HG03469 (cell line): ENCODE results near the gene SERPINB7.
"Not testable (repeated sequence)": the region's sequence is repeated elsewhere in the genome, so short reads cannot be mapped to it uniquely, and the experiment has no call there.

Experiments
- ATAC-seq: cut with Tn5 transposase; IDR thresholded peaks from one replicate; pipeline ENCODE4 v1.9.1; 2021; ENCODE audit warnings: mild to moderate bottlenecking, moderate library complexity, moderate number of reproducible peaks; ENCODE audit not compliant: unreplicated experiment

Gene SERPINB7, protein sequence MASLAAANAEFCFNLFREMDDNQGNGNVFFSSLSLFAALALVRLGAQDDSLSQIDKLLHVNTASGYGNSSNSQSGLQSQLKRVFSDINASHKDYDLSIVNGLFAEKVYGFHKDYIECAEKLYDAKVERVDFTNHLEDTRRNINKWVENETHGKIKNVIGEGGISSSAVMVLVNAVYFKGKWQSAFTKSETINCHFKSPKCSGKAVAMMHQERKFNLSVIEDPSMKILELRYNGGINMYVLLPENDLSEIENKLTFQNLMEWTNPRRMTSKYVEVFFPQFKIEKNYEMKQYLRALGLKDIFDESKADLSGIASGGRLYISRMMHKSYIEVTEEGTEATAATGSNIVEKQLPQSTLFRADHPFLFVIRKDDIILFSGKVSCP

DNA sequence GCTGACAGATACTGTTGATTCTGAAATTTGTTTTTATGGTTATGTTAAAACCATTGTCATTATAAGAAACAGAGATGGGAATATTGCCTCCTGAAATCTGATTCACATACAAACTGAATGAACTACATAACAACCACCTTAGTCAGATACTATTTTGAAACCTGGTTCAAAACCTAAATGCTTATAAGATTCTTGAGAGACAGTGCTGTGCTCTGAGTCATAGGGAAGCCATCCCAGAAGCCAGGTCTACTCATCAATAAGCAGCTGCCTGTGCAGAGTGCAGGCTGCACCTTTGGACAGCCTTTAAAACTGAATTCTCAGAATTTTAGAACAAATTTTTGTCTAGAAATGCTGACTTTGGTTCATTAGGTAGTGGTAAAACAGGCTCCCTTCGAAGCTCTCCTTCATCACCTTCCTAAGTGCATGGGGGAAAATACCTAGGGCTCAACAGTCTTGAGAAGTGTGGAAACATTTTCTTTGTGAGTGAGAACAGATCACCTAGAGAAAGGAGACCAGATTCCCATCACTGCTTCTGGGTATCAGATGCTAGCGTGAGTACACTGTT is at the start of gene SERPINB7:
TSS of gene SERPINB7 (plus strand) at position 253 of the 565 bp plus-strand sequence. CDS start 6,955 bp downstream, outside the sequence.
- ATAC-seq = no peak

DNA sequence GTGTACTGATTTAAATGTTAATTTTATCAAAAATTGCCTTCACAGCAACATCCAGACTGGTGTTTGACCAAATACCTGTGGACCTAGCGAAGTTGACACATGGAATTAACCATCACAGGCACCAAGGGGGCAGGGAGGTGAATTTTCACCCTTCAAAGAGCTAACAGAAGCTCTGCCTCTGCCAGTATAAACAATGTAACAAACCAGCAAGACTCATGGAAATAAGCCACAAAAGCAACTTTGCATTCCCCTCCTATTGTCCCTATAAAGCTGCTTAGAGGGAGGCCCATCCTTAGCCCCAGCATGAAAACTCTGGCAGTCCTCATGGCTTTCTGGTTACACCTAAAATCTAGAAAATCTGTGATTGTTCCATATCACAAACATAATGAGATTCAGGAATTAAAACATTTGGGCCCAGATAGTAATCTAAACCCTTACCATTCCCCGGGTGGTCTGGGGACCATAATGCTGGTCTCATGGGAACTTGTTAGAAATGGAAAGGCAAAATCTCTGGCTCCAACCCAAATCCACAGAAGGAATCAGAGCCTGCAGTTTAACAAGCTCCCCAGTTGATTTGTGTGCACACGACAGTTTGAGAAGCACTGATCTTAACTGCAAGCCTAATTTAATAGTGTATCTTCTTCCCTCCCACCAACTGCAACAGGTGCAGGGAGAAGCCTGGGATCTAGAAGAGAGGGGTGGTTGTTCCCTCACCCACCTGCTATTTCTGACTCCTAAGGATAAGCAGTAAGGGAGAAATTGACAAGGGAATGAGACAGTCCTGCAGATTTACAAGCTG is 49.3 kb upstream of the SERPINB7 start:
- ATAC-seq = no peak

DNA sequence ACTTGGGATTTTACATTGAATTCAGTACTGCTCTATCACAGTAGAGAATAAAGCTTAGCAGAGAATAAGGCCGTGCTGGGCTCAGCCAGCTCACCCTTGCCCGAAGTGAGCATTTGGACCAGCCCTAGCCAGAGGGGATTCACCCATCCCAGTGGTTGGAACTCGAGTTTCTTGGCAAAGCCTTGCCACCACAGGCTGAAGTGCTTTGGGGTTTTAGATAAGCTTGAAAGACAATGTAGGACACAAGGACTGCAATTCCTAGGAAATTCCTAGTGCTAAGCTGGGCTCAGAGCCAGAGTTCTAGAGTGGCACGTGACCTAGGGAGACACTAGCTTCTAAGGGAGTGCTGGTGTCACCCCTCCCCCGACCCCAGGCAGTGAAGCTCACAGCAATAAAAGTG is 44.4 kb upstream of the SERPINB7 start:
- no peak for ATAC-seq

DNA sequence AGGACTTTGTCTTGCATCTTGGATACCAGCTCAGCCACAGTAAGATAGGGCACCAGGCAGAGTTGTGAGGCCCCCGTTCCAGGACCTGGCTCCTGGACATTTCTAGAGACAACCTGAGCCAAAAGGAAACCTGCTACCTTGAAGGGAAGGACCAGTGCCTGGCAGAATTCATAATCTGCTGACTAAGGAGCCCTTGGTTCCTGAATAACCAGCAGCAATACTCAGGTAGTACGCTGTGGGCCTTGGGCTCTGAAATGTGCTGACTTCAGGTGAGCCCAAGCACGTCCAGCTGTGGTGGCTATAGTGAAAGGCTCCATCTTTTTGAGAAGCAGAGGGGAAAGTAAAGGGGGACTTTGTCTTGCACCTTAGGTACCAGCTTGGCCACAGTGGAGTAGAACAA is 44.0 kb upstream of the SERPINB7 start:
- ATAC-seq = no peak

DNA sequence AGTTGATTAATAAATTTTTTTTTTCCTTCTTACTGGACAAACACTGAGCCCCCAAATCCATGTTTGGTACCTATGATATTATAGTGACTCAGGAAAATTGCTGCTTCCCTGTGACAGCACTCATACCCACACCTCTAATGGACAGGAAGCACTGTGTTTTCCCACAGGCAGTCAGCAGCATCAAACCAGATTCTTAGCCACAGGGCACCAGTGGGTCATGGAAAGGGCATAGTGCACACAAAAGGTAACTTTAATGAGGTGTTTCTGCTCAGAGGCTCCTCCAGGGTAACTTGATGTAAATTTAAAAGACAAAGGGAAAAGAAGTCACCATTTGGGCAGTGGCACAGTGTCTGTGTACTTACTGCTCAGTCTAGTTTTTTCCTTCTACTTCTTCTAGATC is 38.3 kb upstream of the SERPINB7 start:
- ATAC-seq = no peak

DNA sequence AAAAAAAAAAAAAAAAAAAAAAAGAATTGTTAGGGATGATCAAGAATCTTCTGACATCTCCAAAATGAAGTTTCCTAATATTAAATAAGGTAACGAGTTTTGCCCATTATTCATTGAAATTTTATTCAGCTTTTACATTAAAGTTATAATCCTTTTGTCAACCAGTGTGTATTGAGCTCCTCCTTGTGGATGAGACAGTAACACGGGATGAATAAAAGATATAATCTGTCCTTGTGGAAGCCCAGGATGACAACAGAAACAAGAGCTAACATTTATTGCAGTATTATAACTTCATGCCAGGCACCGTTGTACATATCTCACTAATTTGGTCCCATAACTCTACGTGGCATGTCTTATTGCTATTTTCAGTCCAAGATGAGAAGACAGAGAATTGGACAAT is 33.4 kb upstream of the SERPINB7 start:
- no peak for ATAC-seq

DNA sequence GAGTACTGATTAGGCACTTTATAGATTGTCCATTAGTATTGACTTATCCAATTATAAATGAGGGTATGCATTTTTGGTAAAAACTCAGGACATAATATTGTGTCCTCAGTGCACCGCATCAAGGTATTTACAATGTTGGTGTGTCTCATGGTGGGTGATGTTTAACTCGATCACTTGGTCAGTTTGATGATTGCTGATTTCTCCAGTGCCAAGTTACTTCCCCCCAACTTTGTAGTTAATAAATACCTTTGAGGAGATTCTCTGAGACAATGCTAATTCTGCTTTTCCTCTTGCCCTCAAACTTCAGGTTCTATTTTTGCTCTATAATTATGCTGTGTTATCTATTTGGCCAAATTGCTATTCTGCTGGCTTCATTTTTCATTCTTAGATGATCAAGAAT is 28.2 kb upstream of the SERPINB7 start:
- ATAC-seq = no peak

DNA sequence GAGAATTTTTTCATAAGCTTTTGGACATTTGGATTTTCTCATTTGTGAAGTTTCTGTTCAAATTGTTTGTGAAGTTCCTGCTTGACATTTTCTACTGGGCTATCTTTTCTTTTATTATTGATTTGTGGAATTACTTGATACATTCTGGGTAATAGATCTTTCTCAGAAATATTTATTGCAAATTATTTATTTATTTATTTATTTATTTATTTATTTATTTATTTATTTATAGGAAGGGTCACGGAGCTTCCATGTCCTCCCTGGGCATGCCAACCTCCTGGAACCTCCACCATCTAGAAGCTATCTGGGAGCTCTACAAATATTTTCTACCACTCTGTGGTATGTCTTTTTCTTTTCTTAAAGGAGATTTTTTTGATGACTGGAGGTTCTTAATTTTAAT is 25.7 kb upstream of the SERPINB7 start:
- no peak for ATAC-seq

DNA sequence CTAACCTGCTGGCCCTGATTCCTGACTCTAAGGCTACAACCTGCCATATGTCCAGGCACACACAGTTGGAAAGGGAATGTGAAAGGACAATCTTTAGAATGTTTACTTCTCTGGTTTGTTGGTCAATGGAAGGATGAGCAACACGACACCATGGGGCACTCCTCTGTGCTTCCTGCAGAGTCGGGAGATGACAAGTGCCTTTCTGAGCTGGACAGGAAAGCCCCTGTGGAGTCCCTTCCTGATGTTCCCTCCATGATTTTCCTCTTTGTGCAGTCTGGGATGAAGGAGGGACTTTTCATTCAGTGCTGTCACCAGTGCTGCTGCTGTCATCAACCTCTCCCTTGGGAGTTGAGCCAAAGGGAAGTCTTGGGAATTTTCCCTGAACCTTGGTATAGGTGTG is 22.6 kb upstream of the SERPINB7 start:
- ATAC-seq = no peak

DNA sequence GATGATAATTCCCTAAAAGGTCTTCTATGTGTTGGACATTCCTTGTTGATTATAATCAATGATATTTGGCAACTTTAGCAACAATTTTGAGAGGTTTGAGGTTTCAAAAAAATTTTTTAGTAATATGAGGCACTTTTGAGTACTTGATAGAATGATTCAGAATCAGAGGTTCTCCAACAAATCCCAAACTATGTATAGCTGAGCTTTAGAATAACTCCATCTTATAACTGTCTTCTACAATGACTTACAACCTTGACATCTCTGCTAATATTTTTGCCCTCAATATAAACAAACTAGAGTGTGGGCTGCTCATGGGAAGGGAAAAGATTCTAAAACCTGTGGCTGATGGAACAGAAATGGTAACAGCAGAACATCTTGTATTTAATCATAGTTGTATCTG is 21.5 kb upstream of the SERPINB7 start:
- ATAC-seq = no peak

DNA sequence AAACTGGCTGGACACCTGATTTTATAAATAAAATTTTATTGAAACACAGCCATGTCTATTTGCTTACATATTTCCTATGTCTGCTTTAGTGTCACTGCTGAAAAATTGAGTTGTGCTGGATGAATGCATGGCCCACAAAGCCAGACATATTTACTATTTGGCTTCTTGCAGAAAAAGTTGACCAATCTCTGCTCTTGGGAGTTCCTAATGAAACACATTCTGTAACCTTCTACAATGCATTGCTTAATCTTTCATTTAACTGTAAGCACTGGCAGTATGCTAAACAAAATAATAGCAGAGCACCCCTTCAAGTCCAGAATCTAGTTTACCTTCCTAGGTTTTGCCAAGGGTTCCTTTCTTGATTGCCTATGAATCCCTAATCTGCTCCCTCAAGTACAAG is 17.7 kb upstream of the SERPINB7 start:
- no peak for ATAC-seq

DNA sequence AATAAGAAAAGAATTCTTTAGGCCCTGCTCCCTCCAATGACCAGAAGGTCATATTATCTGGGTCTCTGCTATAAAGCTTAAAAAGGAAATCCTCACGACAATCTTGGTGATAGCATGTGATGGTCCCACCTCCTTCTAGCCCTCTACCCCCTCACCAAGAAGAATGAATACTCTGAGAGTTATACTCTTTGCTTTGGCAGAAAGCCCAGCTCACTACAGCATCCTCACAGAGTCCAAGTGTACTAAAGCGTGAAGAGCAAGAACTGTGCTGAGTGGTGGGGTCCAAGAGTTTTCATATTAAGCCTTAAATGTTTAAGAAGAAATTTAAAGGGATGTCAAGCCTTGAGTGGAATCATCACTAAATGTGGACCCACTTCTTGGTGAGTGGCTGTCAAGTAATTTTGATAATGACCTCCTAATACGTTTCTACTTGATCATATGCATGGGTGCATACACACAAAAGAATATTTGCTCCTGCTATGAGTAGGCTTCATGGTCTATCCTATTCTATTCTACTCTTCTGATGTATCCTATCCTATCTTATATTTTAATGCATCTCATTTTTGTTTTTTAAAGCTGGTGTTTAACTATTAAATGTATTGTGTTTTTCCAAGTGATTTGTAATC is 16.5 kb upstream of the SERPINB7 start:
- no peak for ATAC-seq

DNA sequence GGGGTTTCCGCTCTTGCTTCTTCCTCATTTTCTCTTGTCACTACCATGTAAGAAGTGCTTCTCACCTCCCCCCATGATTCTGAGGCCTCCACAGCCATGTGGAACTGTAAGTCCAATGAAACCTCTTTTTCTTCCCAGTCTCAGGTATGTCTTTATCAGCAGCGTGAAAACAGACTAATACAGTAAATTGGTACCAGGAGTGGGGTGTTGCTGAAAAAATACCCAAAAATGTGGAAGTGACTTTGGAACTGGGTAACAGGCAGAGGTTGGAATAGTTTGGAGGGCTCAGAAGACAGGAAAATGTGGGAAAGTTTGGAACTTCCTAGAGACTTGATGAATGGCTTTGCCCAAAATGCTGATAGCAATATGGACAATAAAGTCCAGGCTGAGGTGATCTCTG is 15.4 kb upstream of the SERPINB7 start:
- ATAC-seq = not testable (repeated sequence)

DNA sequence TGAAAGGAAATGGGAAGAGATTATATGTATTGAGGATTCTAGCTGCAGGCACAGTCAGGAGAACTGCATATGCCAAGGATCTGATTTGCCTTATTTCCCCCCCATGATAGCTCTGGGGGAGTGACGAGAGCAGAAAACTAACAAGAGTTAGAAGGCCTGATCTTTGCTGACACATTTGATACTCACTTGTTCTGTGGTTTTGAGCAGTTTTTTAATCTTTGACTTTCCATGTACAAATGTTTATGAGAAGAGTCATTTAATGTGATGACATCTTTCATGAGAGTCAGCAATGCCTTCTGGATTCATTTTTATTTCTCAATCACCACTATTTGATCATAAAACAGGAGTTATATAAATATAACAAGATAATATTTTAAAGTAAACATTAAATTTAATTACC is 12.7 kb upstream of the SERPINB7 start:
- ATAC-seq = no peak

DNA sequence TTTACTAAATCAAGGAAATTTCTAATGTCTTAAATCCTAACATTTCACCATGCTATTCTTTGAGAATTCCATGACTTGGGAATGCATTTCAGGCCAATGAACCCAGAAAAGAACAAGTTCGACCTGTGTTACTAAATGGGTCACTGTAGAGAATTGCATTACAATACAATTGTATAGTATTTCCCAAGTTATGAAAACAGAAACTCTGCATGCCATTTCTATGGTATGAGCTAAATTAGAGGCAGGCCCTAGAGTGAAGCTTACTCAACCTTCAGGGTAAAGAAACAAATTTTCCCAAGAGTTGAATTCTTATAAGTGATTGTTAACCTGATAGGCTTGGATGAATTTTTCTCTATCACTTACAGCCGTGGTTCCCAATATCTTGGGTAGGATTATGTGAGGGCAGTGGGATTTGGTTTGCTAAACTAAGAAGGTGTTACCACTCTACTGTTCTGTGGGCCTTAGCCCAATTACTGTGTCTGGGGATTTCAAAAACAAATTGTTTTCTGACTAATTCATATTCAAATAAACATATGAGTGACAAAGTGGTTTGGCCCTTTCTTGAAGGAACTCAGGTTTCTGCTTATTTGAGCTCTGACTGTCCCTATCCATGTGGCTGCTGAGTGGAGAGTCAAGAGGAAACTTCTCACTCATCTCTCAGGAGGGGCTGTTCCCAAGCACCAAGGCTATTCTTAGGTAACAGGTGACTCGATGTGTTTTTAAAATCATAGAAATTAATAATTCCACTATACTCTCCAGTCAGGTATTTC is 11.2 kb upstream of the SERPINB7 start:
- no peak for ATAC-seq

DNA sequence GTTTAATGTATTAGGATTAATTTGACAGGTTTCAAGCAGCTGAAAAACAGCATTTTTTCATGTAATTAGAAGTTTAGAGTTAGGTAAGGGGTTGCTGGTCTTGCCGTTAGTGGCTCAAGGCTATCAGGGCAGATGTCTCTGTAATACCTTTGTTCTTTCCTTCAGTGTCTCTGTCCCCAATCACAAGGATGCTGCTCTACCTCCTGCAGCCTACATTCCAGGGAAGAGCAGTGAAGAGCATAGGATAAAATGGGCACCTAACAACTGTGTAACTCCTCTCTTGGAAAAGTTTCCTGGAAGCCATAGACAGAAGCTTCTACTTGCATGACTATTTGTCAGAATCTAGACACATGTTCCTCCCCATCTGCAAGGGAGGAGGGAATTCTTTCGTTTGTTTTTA is 9.4 kb upstream of the SERPINB7 start:
- no peak for ATAC-seq

DNA sequence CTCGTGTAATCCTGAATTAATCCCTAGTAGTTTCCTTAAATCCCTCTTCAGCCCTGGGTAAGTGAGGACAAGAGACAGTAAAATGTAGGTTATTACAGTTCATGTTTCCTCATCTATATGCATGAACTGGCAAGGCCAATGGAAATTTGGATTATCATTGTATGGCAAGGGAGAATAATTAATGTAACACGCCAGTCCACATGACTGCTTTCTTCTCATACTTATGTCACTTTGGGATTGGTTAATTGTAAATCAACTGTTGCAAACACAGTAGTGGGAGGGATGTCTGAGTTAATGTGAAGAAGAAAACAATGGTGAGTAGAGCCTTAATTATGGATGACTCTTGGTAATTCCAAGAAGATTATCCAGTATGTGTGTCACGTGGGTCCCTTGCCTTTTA is 1.7 kb upstream of the SERPINB7 start:
- no peak for ATAC-seq

DNA sequence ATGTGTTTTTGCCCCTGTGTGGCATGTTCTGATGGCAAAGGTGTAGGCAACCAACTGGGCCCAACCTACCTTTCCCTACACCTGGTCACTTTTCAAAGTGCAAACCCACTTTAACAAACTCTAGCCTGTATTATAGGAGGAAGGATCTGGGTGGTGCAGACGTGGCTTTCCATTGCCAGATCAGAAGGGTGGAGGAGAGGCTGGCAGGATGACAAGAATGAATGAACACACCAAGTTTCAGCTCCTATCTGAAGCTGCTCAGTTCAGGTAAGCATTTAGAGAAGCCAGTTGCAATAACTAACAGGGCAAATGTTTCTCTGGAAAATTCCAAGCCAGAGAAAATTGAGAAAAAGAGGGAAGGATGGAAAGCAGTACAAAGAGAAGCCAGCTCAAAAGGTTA is 707 bp upstream of the SERPINB7 start:
- no peak for ATAC-seq

DNA sequence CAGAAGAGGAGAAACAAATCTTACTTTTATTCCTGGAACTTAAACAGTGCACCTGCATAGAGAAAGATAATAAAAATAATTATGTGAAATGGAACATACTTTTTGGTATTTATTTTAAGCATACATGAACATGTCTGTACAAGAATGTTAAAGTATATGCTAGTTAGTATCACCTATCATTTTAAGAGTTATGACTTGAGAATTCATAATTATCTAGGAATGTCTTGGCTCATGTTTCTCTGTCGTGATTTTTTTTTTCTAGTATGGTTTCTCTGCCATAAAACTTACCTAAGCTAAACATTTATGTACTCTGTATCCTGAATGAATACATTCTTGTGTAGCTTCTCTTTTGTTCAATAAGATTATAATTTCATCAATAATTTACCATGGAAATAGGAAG is 4.2 kb downstream of the SERPINB7 start:
- ATAC-seq = no peak

DNA sequence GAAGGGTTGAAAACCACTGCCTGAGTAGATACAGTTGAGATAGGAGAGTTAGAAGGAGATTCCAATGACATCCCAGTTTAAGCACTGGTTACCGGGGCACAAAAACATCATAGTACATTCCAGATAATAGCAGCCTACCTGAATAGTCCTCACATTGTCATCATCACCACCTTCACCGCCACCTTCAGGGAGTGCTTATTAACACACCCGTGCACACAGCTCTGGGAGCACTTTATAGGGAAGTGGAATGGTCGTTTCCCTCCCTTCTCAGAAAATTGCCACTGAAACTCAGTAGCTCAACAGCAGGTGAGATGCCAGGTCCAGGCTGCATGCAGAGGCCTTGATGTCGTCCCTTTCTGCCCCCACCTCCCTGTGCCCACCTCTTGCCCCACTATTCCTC is 8.2 kb downstream of the SERPINB7 start:
- ATAC-seq = no peak
